ENCODE measurements around the gene PDZK1. TPM values are rescaled to one million over a fixed set of nuclear protein-coding genes. Genes with fewer than 3 reads are reported as not detected.

Gene PDZK1
- total and polyA plus RNA-seq, 10 donors, result 0.26 to 0.63 (median 0.37) TPM; not detected in 4

- no peak overlapping the region for H3K27ac ChIP-seq
- DNase-seq, result no peak
- H3K27me3 ChIP-seq (replicated peaks in 1 of 7), result no peaks in the 10 kb centered on the region
- WGBS, 5 donors, result 69 to 91% (median 80%) methylated on average over 2 of the region's 2 CpGs
- no peak for TF ChIP-seq POLR2A (IDR thresholded peaks at IDR 0.05)
- TF ChIP-seq CTCF (IDR thresholded peaks at IDR 0.05 in 8 of 11, conservative IDR thresholded peaks at IDR 0.05 in 3 of 11), result no peak
- TF ChIP-seq POLR2AphosphoS5 (IDR thresholded peaks at IDR 0.05), result no peak
- H3K9me3 ChIP-seq, result no peaks in the 10 kb centered on the region
- intact Hi-C loops (cut with DNase I; ENCODE audit: low total_unique reads), result no loop called here
- H3K36me3 ChIP-seq, result no peaks in the 10 kb centered on the region
- no peaks in the 10 kb centered on the region for H3K4me1 ChIP-seq
- no peak overlapping the region for H3K4me3 ChIP-seq
Observed at GRCh38 chr1:145702052-145702451, 5.1 kb downstream of the PDZK1 start.

- TF ChIP-seq POLR2A (IDR thresholded peaks at IDR 0.05) (no peak), POLR2AphosphoS5 (IDR thresholded peaks at IDR 0.05) (no peak), CTCF (IDR thresholded peaks at IDR 0.05 in 8 of 11, conservative IDR thresholded peaks at IDR 0.05 in 3 of 11) (no peak)
- no peaks in the 10 kb centered on the region for H3K4me1 ChIP-seq
- 82 to 98% (median 90%) methylated on average over 2 of the region's 2 CpGs for WGBS, 5 donors
- H3K9me3 ChIP-seq, result no peaks in the 10 kb centered on the region
- H3K27me3 ChIP-seq (replicated peaks in 1 of 7), result no peaks in the 10 kb centered on the region
- no peak for DNase-seq
- intact Hi-C loops (cut with DNase I; ENCODE audit: low total_unique reads), result no loop called here
- no peak overlapping the region for H3K4me3 ChIP-seq
- no peaks in the 10 kb centered on the region for H3K36me3 ChIP-seq
- H3K27ac ChIP-seq, result no peak overlapping the region
Observed at GRCh38 chr1:145701306-145701862, 5.8 kb downstream of the PDZK1 start.

GRCh38 chr1:145696630-145696960 lies 10.6 kb downstream of the PDZK1 start:
- no peak for TF ChIP-seq CTCF (IDR thresholded peaks at IDR 0.05 in 8 of 11, conservative IDR thresholded peaks at IDR 0.05 in 3 of 11)
- no peak for TF ChIP-seq POLR2A (IDR thresholded peaks at IDR 0.05)
- TF ChIP-seq POLR2AphosphoS5 (IDR thresholded peaks at IDR 0.05), result no peak
- intact Hi-C loops (cut with DNase I; ENCODE audit: low total_unique reads), result no loop called here
- Histone ChIP-seq H3K4me3 (no peak overlapping the region), H3K9me3 (no peaks in the 10 kb centered on the region), H3K36me3 (no peaks in the 10 kb centered on the region), H3K27ac (no peak overlapping the region), H3K27me3 (replicated peaks in 1 of 7) (no peaks in the 10 kb centered on the region), H3K4me1 (no peaks in the 10 kb centered on the region)
- 92 to 97% (median 97%) methylated on average over 3 of the region's 3 CpGs for WGBS, 5 donors
- DNase-seq, result no peak

GRCh38 chr1:145695821-145696629 lies 11.1 kb downstream of the PDZK1 start:
- H3K27ac ChIP-seq, result no peak overlapping the region
- no peaks in the 10 kb centered on the region for H3K27me3 ChIP-seq (replicated peaks in 1 of 7)
- DNase-seq, result no peak
- peaks cover 0 to 3% (median 2%) of the 10 kb centered on the region in 6 donors for H3K4me1 ChIP-seq
- no peak overlapping the region for H3K4me3 ChIP-seq
- WGBS, 5 donors, result 79 to 90% (median 83%) methylated on average over 5 of the region's 5 CpGs
- H3K9me3 ChIP-seq, result no peaks in the 10 kb centered on the region
- intact Hi-C loops (cut with DNase I; ENCODE audit: low total_unique reads), result no loop called here
- no peaks in the 10 kb centered on the region for H3K36me3 ChIP-seq
- TF ChIP-seq POLR2AphosphoS5 (IDR thresholded peaks at IDR 0.05) (no peak), POLR2A (IDR thresholded peaks at IDR 0.05) (no peak), CTCF (IDR thresholded peaks at IDR 0.05 in 8 of 11, conservative IDR thresholded peaks at IDR 0.05 in 3 of 11) (no peak)
